GM12878 (cell line): ENCODE measurements around the gene PLOD3. TPM values are rescaled to one million over a fixed set of nuclear protein-coding genes. Genes with fewer than 3 reads are reported as not detected.

Source experiments
- ATAC-seq: fragments of 200-7000 bp; cut with Tn5 transposase; 3 replicates; pipeline ENCODE4 v1.9.1; 2020; ENCODE audit warnings: mild to moderate bottlenecking, moderate library complexity
- BruUV-seq: library from RNA; stranded (reverse); fragments of 400-500 nt; replicated peaks from 2 replicates; lab custom pipeline; 2021; lab: Mats Ljungman, UMichigan
- CTCF ChIA-PET: fragments of 300-600 bp; sonication (Branson Sonifier 250); formaldehyde crosslinking; extraction: SDS; loops from one replicate; lab custom pipeline; 2021; ENCODE audit warnings: inconsistent platforms; lab: Yijun Ruan, JAX
- POLR2A ChIA-PET: fragments of 350-600 bp; formaldehyde crosslinking; extraction: SDS; loops from one replicate; lab custom pipeline; 2021; ENCODE audit warnings: inconsistent platforms; lab: Charles Lee
- RAD21 ChIA-PET: fragments of 300-600 bp; sonication (Branson Sonifier 250); formaldehyde crosslinking; loops from one replicate; lab custom pipeline; 2023; ENCODE audit warnings: antibody characterized with exemption; ENCODE audit not compliant: unreplicated experiment; lab: Charles Lee
- SMC1A ChIA-PET: fragments of 300-600 bp; sonication (Branson Sonifier 250); formaldehyde crosslinking; loops from one replicate; lab custom pipeline; 2023; ENCODE audit not compliant: unreplicated experiment, uncharacterized antibody; lab: Charles Lee
- DNase-seq: peaks from one replicate; pipeline ENCODE4 v3.0.0-alpha.2; 2011; ENCODE audit warnings: low read depth, low spot score
- FAIRE-seq: peaks from 3 replicates; lab custom pipeline; 2011; peaks lifted over from hg19 to GRCh38; lab: Jason Lieb, UNC
- H2AFZ ChIP-seq: 2 replicates; pipeline ENCODE4 v1.6.0; 2011; ENCODE audit warnings: low read depth, low read length, control low read depth; ENCODE audit not compliant: control insufficient read depth
- H3K27ac ChIP-seq: 2 replicates; pipeline ENCODE4 v1.5.1; 2011; ENCODE audit warnings: control low read depth; ENCODE audit not compliant: control insufficient read depth, insufficient read depth
- H3K27me3 ChIP-seq, 2 experiments: replicated peaks in 1 of 2; 2 replicates each; pipeline versions ENCODE4 v1.6.0 to v1.6.1; 2011; ENCODE audit warnings: low read length in 1 of 2; ENCODE audit not compliant: control insufficient read depth in 2 of 2, insufficient read depth in 2 of 2
- H3K36me3 ChIP-seq, 2 experiments: 2 replicates each; pipeline ENCODE4 v1.5.1; 2011; ENCODE audit warnings: low read length in 1 of 2; ENCODE audit not compliant: control insufficient read depth in 2 of 2, insufficient read depth in 2 of 2
- H3K4me1 ChIP-seq: 2 replicates; pipeline ENCODE4 v1.6.1; 2011; ENCODE audit warnings: mild to moderate bottlenecking, low read length, moderate library complexity, mixed read lengths; ENCODE audit not compliant: control insufficient read depth, insufficient read depth
- H3K4me2 ChIP-seq: 2 replicates; pipeline ENCODE4 v1.6.0; 2011; ENCODE audit warnings: control low read depth; ENCODE audit not compliant: control insufficient read depth, insufficient read depth
- H3K4me3 ChIP-seq: fragments of 200-600 bp; sonication (generic); 2 replicates; pipeline ENCODE4 v1.5.1; 2016
- H3K79me2 ChIP-seq: 2 replicates; pipeline ENCODE4 v1.6.0; 2011; ENCODE audit warnings: low read length; ENCODE audit not compliant: control insufficient read depth, insufficient read depth
- H3K9ac ChIP-seq: 2 replicates; pipeline ENCODE4 v1.8.0; 2011; ENCODE audit warnings: low read length, control low read depth, mixed read lengths; ENCODE audit not compliant: control insufficient read depth, insufficient read depth
- H3K9me3 ChIP-seq: replicated peaks from 3 replicates; pipeline ENCODE4 v1.5.1; 2011; ENCODE audit warnings: mild to moderate bottlenecking, low read length; ENCODE audit not compliant: control insufficient read depth, insufficient read depth
- H4K20me1 ChIP-seq: 2 replicates; pipeline ENCODE4 v1.6.0; 2011; ENCODE audit not compliant: control insufficient read depth, insufficient read depth
- ATF7 ChIP-seq: fragments of 450-650 bp; IDR thresholded peaks from 2 replicates; pipeline ENCODE4 v1.6.1; 2016; ENCODE audit warnings: low read depth, mild to moderate bottlenecking
- CREB1 ChIP-seq: IDR thresholded peaks from 2 replicates; pipeline ENCODE4 v1.6.1; 2012; ENCODE audit warnings: low read depth, mild to moderate bottlenecking, inconsistent platforms
- GATAD2B ChIP-seq: fragments of 450-650 bp; conservative IDR thresholded peaks from 2 replicates; pipeline ENCODE4 v1.6.1; 2017; ENCODE audit warnings: low read depth, mild to moderate bottlenecking, moderate library complexity
- IRF4 ChIP-seq: IDR thresholded peaks from 2 replicates; pipeline ENCODE4 v1.6.1; 2011; ENCODE audit warnings: low read depth, low read length
- PAX5 ChIP-seq: IDR thresholded peaks from 2 replicates; pipeline ENCODE4 v1.6.1; 2011; ENCODE audit warnings: low read depth, low read length, borderline replicate concordance
- PBX3 ChIP-seq: IDR thresholded peaks from 2 replicates; pipeline ENCODE4 v1.6.1; 2011; ENCODE audit warnings: mild to moderate bottlenecking, low read depth, low read length, moderate library complexity; ENCODE audit not compliant: insufficient replicate concordance
- POLR2AphosphoS2 ChIP-seq: IDR thresholded peaks from 2 replicates; pipeline ENCODE4 v1.6.1; 2011; ENCODE audit warnings: low read depth, mild to moderate bottlenecking, low read length, improper control_type of control experiment, moderate library complexity
- SPI1 ChIP-seq: IDR thresholded peaks from 2 replicates; pipeline ENCODE4 v1.6.1; 2011; ENCODE audit warnings: low read depth, mild to moderate bottlenecking, low read length, moderate library complexity, borderline replicate concordance; ENCODE audit not compliant: insufficient read depth
- STAT3 ChIP-seq: IDR thresholded peaks from 2 replicates; pipeline ENCODE4 v1.6.1; 2011; ENCODE audit warnings: low read depth, low read length, improper control_type of control experiment
- TARDBP ChIP-seq: IDR thresholded peaks from 2 replicates; pipeline ENCODE4 v1.6.1; 2016; ENCODE audit warnings: borderline replicate concordance
- TCF3 ChIP-seq: IDR thresholded peaks from 2 replicates; pipeline ENCODE4 v1.6.1; 2012; ENCODE audit warnings: low read depth, mild to moderate bottlenecking, low read length, borderline replicate concordance; ENCODE audit not compliant: insufficient read depth
- YBX1 ChIP-seq: fragments of 450-650 bp; IDR thresholded peaks from 2 replicates; pipeline ENCODE4 v1.6.1; 2016; ENCODE audit warnings: antibody characterized with exemption
- ZBED1 ChIP-seq: IDR thresholded peaks from 2 replicates; pipeline ENCODE4 v1.6.1; 2016; ENCODE audit warnings: borderline replicate concordance
- ZBTB11 ChIP-seq: fragments of 450-650 bp; formaldehyde crosslinking; IDR thresholded peaks from 2 replicates; pipeline ENCODE4 v1.5.0; 2022; ENCODE audit warnings: mild to moderate bottlenecking, missing genetic modification characterization
- ZBTB40 ChIP-seq: fragments of 450-650 bp; IDR thresholded peaks from 2 replicates; pipeline ENCODE4 v1.6.1; 2016; ENCODE audit warnings: mild to moderate bottlenecking, moderate library complexity, borderline replicate concordance
- ZNF384 ChIP-seq: IDR thresholded peaks from 2 replicates; pipeline ENCODE4 v1.6.1; 2012; ENCODE audit warnings: low read depth, mild to moderate bottlenecking, low read length, improper control_type of control experiment, borderline replicate concordance
- WGBS: methylation state at CpG from one replicate; pipeline ENCODE4 v1.1.6; 2016; ENCODE audit warnings: low lambda C conversion rate; ENCODE audit not compliant: insufficient replicate concordance, insufficient coverage; ENCODE audit errors: missing lambda C conversion rate; 5-methylcytosine and 5-hydroxymethylcytosine counted together
- in situ Hi-C: fragments of 300-500 bp; cut with MboI; formaldehyde crosslinking; loops from 9 replicates; pipeline ENCODE4 v1.14.3; 2018; ENCODE audit warnings: mixed read lengths
- intact Hi-C: fragments of 100-400 bp; cut with micrococcal nuclease; formaldehyde crosslinking; loops from one replicate; pipeline ENCODE4 v1.14.2; 2022; ENCODE audit not compliant: unreplicated experiment
- polyA plus RNA-seq, 11 experiments: library from polyadenylated mRNA; depleted of rRNA in 4 of 11; unstranded in 6 of 11; stranded (reverse) in 5 of 11; fragments of >200 nt; fragmentation: Nextera tagmentation in 4 of 11; fragmentation: Illumina TruSeq in 1 of 11; extraction: Ambion mirVana in 4 of 11; extraction: Trizol in 1 of 11; gene quantifications; 1 replicate in 1 of 11; 2 replicates in 10 of 11; pipeline versions ENCODE4 v1.2.1 to v1.2.3, GENCODE V29; 2011 to 2016; ENCODE audit warnings: inconsistent platforms in 2 of 11, missing spikeins in 2 of 11, low read depth in 1 of 11
- total RNA-seq, 4 experiments: library from RNA; depleted of rRNA in 3 of 4; stranded (reverse); fragments of >200 nt in 3 of 4; fragmentation: Illumina TruSeq in 1 of 4; extraction: Trizol in 1 of 4; gene quantifications; 2 replicates each; pipeline versions ENCODE4 v1.2.1 to v1.2.3, GENCODE V29; 2013 to 2021

PLOD3 gene
- total and polyA plus RNA-seq, 10 of the 15 experiments (the other 5 are each of a cell fraction or from before 2014, with no cell fraction given) = 0.53 to 27.8 (median 15.1) TPM

GRCh38 chr7:101250324-101250723, 32.9 kb upstream of the PLOD3 start:
- ATAC-seq (peak; percentile 56), FAIRE-seq (peak; percentile 38), DNase-seq (peak; percentile 53)
- H2AFZ ChIP-seq = no peak overlapping the region
- peaks cover 0 to 3% of the 10 kb centered on the region in 2 experiments; a peak in 3 of 4 replicates for H3K36me3 ChIP-seq
- H3K4me3 ChIP-seq = peak overlapping the region; percentile 78
- H3K4me1 ChIP-seq = peaks cover 7% of the 10 kb centered on the region
- H3K27me3 ChIP-seq = no peaks in the 10 kb centered on the region; a peak in 1 of 4 replicates
- no TSS peak for BruUV-seq
- RAD21 ChIA-PET = interaction anchor here (0.8 kb wide), 1 partner anchor 33 kb away, joined by 3 read pairs; no protein-coding TSS in a partner anchor
- no peaks in the 10 kb centered on the region for H4K20me1 ChIP-seq
- peak overlapping the region; percentile 89 for H3K27ac ChIP-seq
- CTCF ChIA-PET = interaction anchor here (0.7 to 4.4 kb wide), 2 partner anchors 33 to 398 kb away, joined by 3 to 16 read pairs; partner anchors contain the start of genes PLOD3 and ZNHIT1
- H3K79me2 ChIP-seq = peaks cover 35% of the 10 kb centered on the region
- 0% methylated on average over 3 of the region's 3 CpGs for WGBS
- intact Hi-C loops (no loop called here), in situ Hi-C loops (no loop called here)
- H3K4me2 ChIP-seq = peak overlapping the region; percentile 82
- SMC1A ChIA-PET = no interaction called here
- POLR2A ChIA-PET = interaction anchor here (0.6 kb wide), 1 partner anchor 708 kb away, joined by 5 read pairs; no protein-coding TSS in a partner anchor
- peak overlapping the region; percentile 50; the same call in 1 of the 2 replicates for H3K9ac ChIP-seq
- H3K9me3 ChIP-seq = no peaks in the 10 kb centered on the region
- TF ChIP-seq ZBTB40 (no peak), YBX1 (no peak), IRF4 (peak; percentile 57; the same call in 1 of the 2 replicates), TARDBP (no peak), GATAD2B (no peak), STAT3 (no peak), ZBED1 (no peak), POLR2AphosphoS2 (no peak), TCF3 (peak; percentile 37; the same call in 1 of the 2 replicates), ZBTB11 (CRISPR knock-in tag) (no peak), SPI1 (peak; percentile 55), ATF7 (no peak), CREB1 (no peak), PBX3 (no peak), PAX5 (0 out of 2 replicates have a peak, but pooled peaks have one; percentile 42), ZNF384 (no peak)
